ENCODE data around the gene PLSCR3.

The PLSCR3 gene

GRCh38 chr17:7355053-7355452 is 39.3 kb downstream of the PLSCR3 start, which contains the start of gene TMEM95:
Gene TMEM95 (plus strand): TSS chr17:7355156. CDS start chr17:7355205, 49 bp downstream.
- DNase-seq, result peak in 8 of 10 donors; percentile 48 to 96 (median 71)
- intact Hi-C loops (cut with DNase I), result loop anchor here (5.0 to 10.0 kb wide), 2 partner anchors 82 to 130 kb away; partner anchors contain the start of genes FGF11, POLR2A, SLC35G6 and TMEM102

GRCh38 chr17:7354262-7354843 is 40.0 kb downstream of the PLSCR3 start:
- no peak for DNase-seq
- intact Hi-C loops (cut with DNase I), result loop anchor here (5.0 to 10.0 kb wide), 3 partner anchors 33 to 208 kb away; partner anchors contain the start of genes POLR2A, SENP3 and SLC35G6

- intact Hi-C loops (cut with DNase I), result loop anchor here (5.0 to 10.0 kb wide), 3 partner anchors 34 to 209 kb away; partner anchors contain the start of genes POLR2A, SENP3 and SLC35G6
Measured at GRCh38 chr17:7352910-7353635, 41.3 kb downstream of the PLSCR3 start.

GRCh38 chr17:7352503-7352889 is 41.8 kb downstream of the PLSCR3 start:
- DNase-seq, result no peak
- intact Hi-C loops (cut with DNase I), result loop anchor here (5.0 to 10.0 kb wide), 3 partner anchors 35 to 210 kb away; partner anchors contain the start of genes POLR2A, SENP3 and SLC35G6

More at GRCh38 chr17:7352910-7353635, 41.3 kb downstream of the PLSCR3 start:
- DNase-seq, result no peak

GRCh38 chr17:7351665-7352502 is 42.4 kb downstream of the PLSCR3 start, which contains the start of gene KCTD11:
Gene KCTD11 (plus strand): TSS chr17:7352162.
- DNase-seq, result peak; percentile 73 to 97 (median 80)
- intact Hi-C loops (cut with DNase I), result loop anchor here (2.0 to 10.0 kb wide), 4 partner anchors 35 to 210 kb away; partner anchors contain the start of genes POLR2A, SENP3, SLC35G6 and TMEM256

- intact Hi-C loops (cut with DNase I), result no loop called here
- peak in 1 of 10 donors; percentile 72 for DNase-seq
Measured at GRCh38 chr17:7348478-7349242, 45.7 kb downstream of the PLSCR3 start.

- intact Hi-C loops (cut with DNase I), result no loop called here
Measured at GRCh38 chr17:7347630-7348477, 46.5 kb downstream of the PLSCR3 start.

GRCh38 chr17:7346761-7347614 is 47.3 kb downstream of the PLSCR3 start:
- DNase-seq, result peak in 1 of 10 donors; percentile 68
- intact Hi-C loops (cut with DNase I), result no loop called here

More at GRCh38 chr17:7347630-7348477, 46.5 kb downstream of the PLSCR3 start:
- DNase-seq, result peak in 1 of 10 donors; percentile 69

- intact Hi-C loops (cut with DNase I), result no loop called here
- no peak for DNase-seq
Measured at GRCh38 chr17:7343250-7343649, 51.1 kb downstream of the PLSCR3 start.

GRCh38 chr17:7341842-7342241 is 52.5 kb downstream of the PLSCR3 start:
- DNase-seq, result no peak
- intact Hi-C loops (cut with DNase I), result no loop called here

GRCh38 chr17:7340179-7340578 is 54.1 kb downstream of the PLSCR3 start:
- DNase-seq, result no peak
- intact Hi-C loops (cut with DNase I), result no loop called here

Measured in posterior cingulate gyrus (tissue), 11 donors.